ENCODE measurements around the gene PSMC3. TPM values are rescaled to one million over a fixed set of nuclear protein-coding genes. Genes with fewer than 3 reads are reported as not detected.
A peak's percentile ranks its signal among the peaks of the same experiment; 100 is the strongest.
"Not testable (repeated sequence)": the region's sequence is repeated elsewhere in the genome, so short reads cannot be mapped to it uniquely, and the experiment has no call there.

PSMC3 gene
- total and polyA plus RNA-seq, 4 donors: 61.6 to 192 (median 141) TPM

DNA sequence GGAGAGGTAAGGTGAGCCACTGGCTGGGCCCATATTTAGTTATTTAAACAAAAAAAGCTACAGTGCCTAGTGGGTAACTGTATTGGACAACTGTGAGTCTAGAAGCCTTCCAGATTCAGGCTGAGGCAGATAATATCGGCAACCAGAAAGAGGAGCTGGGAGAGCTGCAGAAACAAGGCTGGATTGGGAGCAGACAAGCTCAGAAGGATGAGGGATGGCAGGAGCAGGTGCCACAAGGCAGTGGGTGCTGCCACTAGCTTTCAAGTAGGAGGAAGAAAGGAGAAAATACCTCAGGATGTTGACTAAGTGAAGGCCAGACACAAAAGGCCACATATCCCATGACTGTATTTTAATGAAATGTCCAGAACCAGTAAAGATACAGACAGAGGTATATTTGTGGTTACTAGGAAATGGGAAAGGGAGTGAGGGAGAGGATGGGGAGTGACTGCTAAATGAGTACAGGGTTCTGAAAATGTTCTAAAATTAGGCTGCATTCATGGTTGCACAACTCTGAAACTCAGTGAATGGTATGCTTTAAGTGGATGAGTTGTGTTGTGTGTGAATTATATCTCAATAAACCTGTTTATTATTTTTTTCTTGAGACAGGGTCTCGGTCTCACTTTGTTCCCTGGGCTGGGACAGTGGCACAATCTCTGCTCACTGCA is 34.5 kb upstream of the PSMC3 start:
- H3K4me1 ChIP-seq (ENCODE audit: control insufficient read depth in 5 of 5, insufficient read depth in 5 of 5, low read length in 5 of 5): peaks cover 0 to 3% (median 0%) of the 10 kb centered on the region in 5 donors
- peaks cover 0 to 8% (median 2%) of the 10 kb centered on the region in 4 donors for H3K36me3 ChIP-seq (ENCODE audit: control insufficient read depth in 4 of 4, insufficient read depth in 4 of 4, low read length in 4 of 4)
- no peak overlapping the region for H3K27ac ChIP-seq (ENCODE audit: low read depth in 1 of 2, low read length in 1 of 2)
- ATAC-seq (ENCODE audit: insufficient read depth, low FRiP score): no peak
- H3K9ac ChIP-seq (ENCODE audit: insufficient read depth in 1 of 2, low read length in 2 of 2): no peak overlapping the region
- H3K4me3 ChIP-seq: no peak overlapping the region
- 93 to 99% methylated on average over 2 of the region's 2 CpGs for WGBS, 2 donors
- no peak for TF ChIP-seq CTCF (IDR thresholded peaks at IDR 0.05; ENCODE audit: control extremely low read depth, extremely low read depth)
- H3K9me3 ChIP-seq (ENCODE audit: control insufficient read depth in 4 of 4, insufficient read depth in 3 of 4, low read length in 3 of 4): no peaks in the 10 kb centered on the region
- DNase-seq: no peak
- H3K27me3 ChIP-seq (ENCODE audit: control insufficient read depth in 3 of 3, insufficient read depth in 3 of 3, low read length in 2 of 3): no peaks in the 10 kb centered on the region

DNA sequence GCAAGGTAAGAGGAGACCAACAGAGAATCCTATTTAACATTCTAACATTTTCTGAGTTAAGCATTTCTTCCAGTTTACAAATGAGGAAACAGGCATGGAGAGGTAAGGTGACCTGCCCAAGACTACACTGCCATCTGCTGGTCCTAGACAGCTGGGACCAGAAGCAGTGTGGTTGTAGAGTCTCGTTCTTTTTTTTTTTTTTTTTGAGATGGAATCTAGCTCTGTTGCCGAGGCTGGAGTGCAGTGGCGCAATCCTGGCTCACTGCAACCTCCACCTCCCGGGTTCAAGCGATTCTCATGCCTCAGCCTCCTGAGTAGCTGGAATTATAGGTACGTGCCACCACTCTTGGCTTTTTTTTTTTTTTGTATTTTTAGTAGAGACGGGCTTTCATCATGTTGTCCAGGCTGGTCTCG is 28.0 kb upstream of the PSMC3 start:
- not testable (repeated sequence) for H3K27me3 ChIP-seq (ENCODE audit: control insufficient read depth in 3 of 3, insufficient read depth in 3 of 3, low read length in 2 of 3); H3K27ac ChIP-seq (ENCODE audit: low read depth in 1 of 2, low read length in 1 of 2); H3K36me3 ChIP-seq (ENCODE audit: control insufficient read depth in 4 of 4, insufficient read depth in 4 of 4, low read length in 4 of 4); H3K9ac ChIP-seq (ENCODE audit: insufficient read depth in 1 of 2, low read length in 2 of 2); H3K4me3 ChIP-seq; H3K9me3 ChIP-seq (ENCODE audit: control insufficient read depth in 4 of 4, insufficient read depth in 3 of 4, low read length in 3 of 4); H3K4me1 ChIP-seq (ENCODE audit: control insufficient read depth in 5 of 5, insufficient read depth in 5 of 5, low read length in 5 of 5)
- WGBS, 2 donors: 23 to 24% methylated on average over 8 of the region's 8 CpGs
- ATAC-seq (ENCODE audit: insufficient read depth, low FRiP score): peak; percentile 91
- DNase-seq: peak; percentile 82 to 90 (median 83)
- peak; percentile 64 for TF ChIP-seq CTCF (IDR thresholded peaks at IDR 0.05; ENCODE audit: control extremely low read depth, extremely low read depth)

- DNase-seq (no peak), ATAC-seq (ENCODE audit: insufficient read depth, low FRiP score) (no peak)
- H3K27me3 ChIP-seq (ENCODE audit: control insufficient read depth in 3 of 3, insufficient read depth in 3 of 3, low read length in 2 of 3): no peaks in the 10 kb centered on the region
- H3K27ac ChIP-seq (ENCODE audit: low read depth in 1 of 2, low read length in 1 of 2): no peak overlapping the region
- WGBS, 2 donors: 93 to 95% methylated on average over 8 of the region's 8 CpGs
- no peak overlapping the region for H3K9ac ChIP-seq (ENCODE audit: insufficient read depth in 1 of 2, low read length in 2 of 2)
- no peak for TF ChIP-seq CTCF (IDR thresholded peaks at IDR 0.05; ENCODE audit: control extremely low read depth, extremely low read depth)
- H3K36me3 ChIP-seq (ENCODE audit: control insufficient read depth in 4 of 4, insufficient read depth in 4 of 4, low read length in 4 of 4): no peaks in the 10 kb centered on the region
- no peak overlapping the region for H3K4me3 ChIP-seq
- peaks cover 0 to 3% (median 0%) of the 10 kb centered on the region in 5 donors for H3K4me1 ChIP-seq (ENCODE audit: control insufficient read depth in 5 of 5, insufficient read depth in 5 of 5, low read length in 5 of 5)
- peaks cover 0 to 3% (median 0%) of the 10 kb centered on the region in 4 donors for H3K9me3 ChIP-seq (ENCODE audit: control insufficient read depth in 4 of 4, insufficient read depth in 3 of 4, low read length in 3 of 4)
Measured at GRCh38 chr11:47453365-47453764, 27.1 kb upstream of the PSMC3 start.

GRCh38 chr11:47451990-47452389 is 25.8 kb upstream of the PSMC3 start:
- WGBS, 2 donors: 95 to 96% methylated on average over 4 of the region's 4 CpGs
- Histone ChIP-seq H3K9ac (ENCODE audit: insufficient read depth in 1 of 2, low read length in 2 of 2) (no peak overlapping the region), H3K27me3 (ENCODE audit: control insufficient read depth in 3 of 3, insufficient read depth in 3 of 3, low read length in 2 of 3) (no peaks in the 10 kb centered on the region), H3K27ac (ENCODE audit: low read depth in 1 of 2, low read length in 1 of 2) (no peak overlapping the region), H3K36me3 (ENCODE audit: control insufficient read depth in 4 of 4, insufficient read depth in 4 of 4, low read length in 4 of 4) (no peaks in the 10 kb centered on the region), H3K4me1 (ENCODE audit: control insufficient read depth in 5 of 5, insufficient read depth in 5 of 5, low read length in 5 of 5) (peaks cover 0 to 3% (median 0%) of the 10 kb centered on the region in 5 donors), H3K4me3 (no peak overlapping the region), H3K9me3 (ENCODE audit: control insufficient read depth in 4 of 4, insufficient read depth in 3 of 4, low read length in 3 of 4) (peaks cover 0 to 3% (median 0%) of the 10 kb centered on the region in 4 donors)
- no peak for TF ChIP-seq CTCF (IDR thresholded peaks at IDR 0.05; ENCODE audit: control extremely low read depth, extremely low read depth)
- no peak for DNase-seq
- no peak for ATAC-seq (ENCODE audit: insufficient read depth, low FRiP score)
